Caco-2 (cell line): ENCODE results near the gene TMEM239. TPM values are rescaled to one million over a fixed set of nuclear protein-coding genes. Genes with fewer than 3 reads are reported as not detected.
"Not testable (repeated sequence)": the region's sequence is repeated elsewhere in the genome, so short reads cannot be mapped to it uniquely, and the experiment has no call there.

Source experiments
- BruUV-seq: library from RNA; stranded (reverse); fragments of 400-500 nt; replicated peaks from 2 replicates; lab custom pipeline; 2021; lab: Mats Ljungman, UMichigan
- CTCF ChIA-PET: fragments of 300-600 bp; sonication (Branson Sonifier 250); formaldehyde crosslinking; loops from one replicate; lab custom pipeline; 2022; ENCODE audit warnings: antibody characterized with exemption; lab: Charles Lee
- POLR2A ChIA-PET: fragments of 300-600 bp; sonication (Branson Sonifier 250); formaldehyde crosslinking; loops from one replicate; lab custom pipeline; 2022; ENCODE audit warnings: antibody characterized with exemption; lab: Charles Lee
- DNase-seq, 2 experiments: peaks; one replicate each; pipeline versions ENCODE4 v3.0.0 to v3.0.0-alpha.2; 2020 to 2022
- H3K27me3 ChIP-seq: replicated peaks from 2 replicates; pipeline ENCODE4 v1.6.0; 2011; ENCODE audit warnings: low read length; ENCODE audit not compliant: control insufficient read depth, insufficient read depth
- H3K36me3 ChIP-seq: 2 replicates; pipeline ENCODE4 v1.5.1; 2011; ENCODE audit warnings: low read length; ENCODE audit not compliant: control insufficient read depth, insufficient read depth
- H3K4me1 ChIP-seq: fragments of 250-450 bp; sonication (Bioruptor Pico); 2 replicates; pipeline ENCODE4 v1.5.1; 2020; ENCODE audit warnings: mild to moderate bottlenecking
- H3K4me3 ChIP-seq: 2 replicates; pipeline ENCODE4 v1.5.1; 2011; ENCODE audit warnings: low read depth, mild to moderate bottlenecking, control low read depth, low read length
- H3K9me3 ChIP-seq: fragments of 250-450 bp; sonication (Bioruptor Pico); 2 replicates; pipeline ENCODE4 v1.5.1; 2020; ENCODE audit warnings: mild to moderate bottlenecking, moderate library complexity
- H3K27ac Mint-ChIP-seq: one replicate; pipeline ENCODE4 v1.8.0; 2022; ENCODE audit warnings: mixed read lengths; ENCODE audit not compliant: unreplicated experiment
- H3K27me3 Mint-ChIP-seq: one replicate; pipeline ENCODE4 v1.8.0; 2022; ENCODE audit warnings: mixed read lengths; ENCODE audit not compliant: insufficient read depth, unreplicated experiment
- H3K36me3 Mint-ChIP-seq: one replicate; pipeline ENCODE4 v1.8.0; 2022; ENCODE audit warnings: mild to moderate bottlenecking, mixed read lengths; ENCODE audit not compliant: insufficient read depth, unreplicated experiment
- H3K4me1 Mint-ChIP-seq: one replicate; pipeline ENCODE4 v1.8.0; 2022; ENCODE audit warnings: low read depth, mixed read lengths; ENCODE audit not compliant: unreplicated experiment
- H3K4me3 Mint-ChIP-seq: one replicate; pipeline ENCODE4 v1.8.0; 2022; ENCODE audit warnings: mild to moderate bottlenecking, moderate library complexity, mixed read lengths; ENCODE audit not compliant: unreplicated experiment
- H3K9me3 Mint-ChIP-seq: one replicate; pipeline ENCODE4 v1.8.0; 2022; ENCODE audit warnings: mixed read lengths; ENCODE audit not compliant: unreplicated experiment
- CTCF ChIP-seq, 2 experiments: fragments of 200-600 bp in 1 of 2; IDR thresholded peaks; 1 replicate in 1 of 2; 2 replicates in 1 of 2; pipeline versions ENCODE4 v1.5.1 to v1.8.0; 2011 to 2022; ENCODE audit warnings: antibody characterized with exemption in 1 of 2, control low read depth in 1 of 2, inconsistent platforms in 1 of 2, low read depth in 1 of 2, low read length in 1 of 2, mild to moderate bottlenecking in 1 of 2, moderate library complexity in 1 of 2; ENCODE audit not compliant: insufficient read depth in 1 of 2, severe bottlenecking in 1 of 2, unreplicated experiment in 1 of 2
- intact Hi-C: fragments of 100-400 bp; cut with micrococcal nuclease; formaldehyde crosslinking; loops from one replicate; pipeline ENCODE4 v1.10.0; 2022; ENCODE audit not compliant: unreplicated experiment
- total RNA-seq: library from RNA; stranded (reverse); gene quantifications from 2 replicates; pipeline ENCODE4 v1.2.3, GENCODE V29; 2022

TMEM239 gene
- total RNA-seq, 1 experiment from 2014 or later = not detected

GRCh38 chr20:2805689-2806350 is 10.3 kb upstream of the TMEM239 start:
- no peak overlapping the region for H3K4me3 ChIP-seq
- Mint-ChIP-seq H3K9me3 (no peaks in the 10 kb centered on the region), H3K36me3 (no peaks in the 10 kb centered on the region), H3K27me3 (peaks cover 3% of the 10 kb centered on the region), H3K4me1 (peaks cover 6% of the 10 kb centered on the region), H3K27ac (no peak overlapping the region), H3K4me3 (no peak overlapping the region)
- DNase-seq = no peak
- ChIA-PET POLR2A (no interaction called here), CTCF (no interaction called here)
- no peaks in the 10 kb centered on the region for H3K9me3 ChIP-seq
- intact Hi-C loops = no loop called here
- H3K27me3 ChIP-seq = no peaks in the 10 kb centered on the region
- no TSS peak for BruUV-seq
- H3K4me1 ChIP-seq = peaks cover 7% of the 10 kb centered on the region; the same call in 1 of the 2 replicates
- TF ChIP-seq CTCF (IDR thresholded peaks at IDR 0.05; ENCODE audit: insufficient read depth in 1 of 2, low read depth in 1 of 2, low read length in 1 of 2, severe bottlenecking in 1 of 2, unreplicated experiment in 1 of 2) = no peak
- no peaks in the 10 kb centered on the region for H3K36me3 ChIP-seq

GRCh38 chr20:2806351-2806701 is 9.8 kb upstream of the TMEM239 start:
- no TSS peak for BruUV-seq
- H3K27ac Mint-ChIP-seq = no peak overlapping the region
- peaks cover 5% of the 10 kb centered on the region for H3K9me3 Mint-ChIP-seq
- Histone ChIP-seq H3K36me3 (no peaks in the 10 kb centered on the region), H3K27me3 (no peaks in the 10 kb centered on the region), H3K4me1 (peaks cover 7% of the 10 kb centered on the region; the same call in 1 of the 2 replicates), H3K4me3 (no peak overlapping the region), H3K9me3 (no peaks in the 10 kb centered on the region)
- H3K4me1 Mint-ChIP-seq = peaks cover 6% of the 10 kb centered on the region
- H3K36me3 Mint-ChIP-seq = no peaks in the 10 kb centered on the region
- CTCF ChIA-PET = no interaction called here
- intact Hi-C loops = no loop called here
- H3K27me3 Mint-ChIP-seq = peaks cover 3% of the 10 kb centered on the region
- POLR2A ChIA-PET = no interaction called here
- no peak for DNase-seq
- H3K4me3 Mint-ChIP-seq = no peak overlapping the region
- TF ChIP-seq CTCF (IDR thresholded peaks at IDR 0.05; ENCODE audit: insufficient read depth in 1 of 2, low read depth in 1 of 2, low read length in 1 of 2, severe bottlenecking in 1 of 2, unreplicated experiment in 1 of 2) = no peak

- Histone ChIP-seq H3K9me3 (peaks cover 5% of the 10 kb centered on the region; the same call in 1 of the 2 replicates), H3K27me3 (no peaks in the 10 kb centered on the region), H3K4me1 (peaks cover 7% of the 10 kb centered on the region; the same call in 1 of the 2 replicates), H3K36me3 (no peaks in the 10 kb centered on the region), H3K4me3 (no peak overlapping the region)
- POLR2A ChIA-PET = no interaction called here
- H3K27ac Mint-ChIP-seq = no peak overlapping the region
- BruUV-seq = no TSS peak
- H3K9me3 Mint-ChIP-seq = peaks cover 12% of the 10 kb centered on the region
- no peaks in the 10 kb centered on the region for H3K36me3 Mint-ChIP-seq
- CTCF ChIA-PET = no interaction called here
- DNase-seq = no peak
- H3K27me3 Mint-ChIP-seq = peaks cover 3% of the 10 kb centered on the region
- H3K4me3 Mint-ChIP-seq = no peak overlapping the region
- TF ChIP-seq CTCF (IDR thresholded peaks at IDR 0.05; ENCODE audit: insufficient read depth in 1 of 2, low read depth in 1 of 2, low read length in 1 of 2, severe bottlenecking in 1 of 2, unreplicated experiment in 1 of 2) = no peak
- intact Hi-C loops = no loop called here
- H3K4me1 Mint-ChIP-seq = peaks cover 6% of the 10 kb centered on the region
Measured at GRCh38 chr20:2807019-2807418, 9.1 kb upstream of the TMEM239 start.

- H3K36me3 Mint-ChIP-seq, H3K36me3 ChIP-seq, H3K27ac Mint-ChIP-seq, H3K27me3 ChIP-seq, intact Hi-C loops, H3K4me1 ChIP-seq, POLR2A ChIA-PET, H3K4me1 Mint-ChIP-seq, H3K27me3 Mint-ChIP-seq, DNase-seq, BruUV-seq, H3K4me3 ChIP-seq, H3K4me3 Mint-ChIP-seq, CTCF ChIA-PET: not testable (repeated sequence)
- H3K9me3 ChIP-seq = peaks cover 10% of the 10 kb centered on the region; the same call in 1 of the 2 replicates
- H3K9me3 Mint-ChIP-seq = peaks cover 18% of the 10 kb centered on the region
Measured at GRCh38 chr20:2807929-2808328, 8.2 kb upstream of the TMEM239 start.
